IMR-90 (cell line): ENCODE measurements around the gene MYO3B. TPM values are rescaled to one million over a fixed set of nuclear protein-coding genes. Genes with fewer than 3 reads are reported as not detected.

ENCODE experiments used
- ATAC-seq: fragments of 200-7000 bp; cut with Tn5 transposase; 2 replicates; pipeline ENCODE4 v1.9.1; 2020; ENCODE audit warnings: low read depth, mild to moderate bottlenecking, moderate library complexity
- BruUV-seq: library from RNA; stranded (reverse); fragments of 400-500 nt; replicated peaks from 2 replicates; lab custom pipeline; 2021; lab: Mats Ljungman, UMichigan
- CTCF ChIA-PET: fragments of 300-600 bp; formaldehyde crosslinking; extraction: SDS; loops from one replicate; lab custom pipeline; 2021; ENCODE audit warnings: antibody characterized with exemption; lab: Yijun Ruan, JAX
- POLR2A ChIA-PET: fragments of 300-600 bp; sonication (Branson Sonifier 250); formaldehyde crosslinking; loops from one replicate; lab custom pipeline; 2022; ENCODE audit warnings: antibody characterized with exemption; ENCODE audit not compliant: unreplicated experiment; lab: Charles Lee
- DNase-seq: peaks from one replicate; pipeline ENCODE4 v3.0.0; 2013
- H2AFZ ChIP-seq: replicated peaks from 2 replicates; pipeline ENCODE3; 2013; ENCODE audit warnings: low read length, mild to moderate bottlenecking; ENCODE audit not compliant: poor library complexity
- H2AK5ac ChIP-seq: 2 replicates; pipeline ENCODE4 v1.6.1; 2013; ENCODE audit warnings: low read depth, low read length, inconsistent platforms
- H2AK9ac ChIP-seq: replicated peaks from 2 replicates; pipeline ENCODE3; 2013; ENCODE audit warnings: mild to moderate bottlenecking, low read depth, low read length, moderate library complexity; ENCODE audit not compliant: poor library complexity
- H2BK120ac ChIP-seq: 2 replicates; pipeline ENCODE4 v1.6.1; 2013; ENCODE audit warnings: low read depth, low read length, inconsistent platforms
- H2BK15ac ChIP-seq: 3 replicates; pipeline ENCODE4 v1.6.1; 2013; ENCODE audit warnings: low read depth, low read length, inconsistent platforms
- H2BK20ac ChIP-seq: 2 replicates; pipeline ENCODE4 v1.6.1; 2013; ENCODE audit warnings: low read depth, mild to moderate bottlenecking, inconsistent platforms, low read length, moderate library complexity
- H2BK5ac ChIP-seq: 2 replicates; pipeline ENCODE4 v1.6.1; 2013; ENCODE audit warnings: mild to moderate bottlenecking, low read depth, low read length, inconsistent platforms; ENCODE audit not compliant: poor library complexity, severe bottlenecking
- H3K14ac ChIP-seq: replicated peaks from 2 replicates; pipeline ENCODE4 v1.6.1; 2013; ENCODE audit warnings: low read depth, low read length, inconsistent platforms
- H3K18ac ChIP-seq: 2 replicates; pipeline ENCODE4 v1.6.1; 2013; ENCODE audit warnings: low read depth, low read length, control low read depth
- H3K23ac ChIP-seq: 2 replicates; pipeline ENCODE4 v1.6.1; 2013; ENCODE audit warnings: low read depth, low read length, inconsistent platforms
- H3K27ac ChIP-seq: 2 replicates; pipeline ENCODE4 v1.5.1; 2013; ENCODE audit warnings: mild to moderate bottlenecking, control low read depth, low read length; ENCODE audit not compliant: insufficient read depth
- H3K27me3 ChIP-seq: 2 replicates; pipeline ENCODE4 v1.6.1; 2013; ENCODE audit warnings: low read length; ENCODE audit not compliant: control insufficient read depth, insufficient read depth
- H3K36me3 ChIP-seq: 2 replicates; pipeline ENCODE4 v1.6.1; 2013; ENCODE audit warnings: low read length, mixed read lengths; ENCODE audit not compliant: control insufficient read depth, insufficient read depth
- H3K4ac ChIP-seq: 2 replicates; pipeline ENCODE4 v1.6.1; 2013; ENCODE audit warnings: low read depth, low read length, inconsistent platforms
- H3K4me1 ChIP-seq: 2 replicates; pipeline ENCODE4 v1.6.1; 2013; ENCODE audit warnings: low read length, mixed read lengths; ENCODE audit not compliant: control insufficient read depth, insufficient read depth
- H3K4me2 ChIP-seq: 2 replicates; pipeline ENCODE4 v1.6.1; 2013; ENCODE audit warnings: low read depth, mild to moderate bottlenecking, control low read depth, low read length, moderate library complexity
- H3K4me3 ChIP-seq: 2 replicates; pipeline ENCODE4 v1.5.1; 2013; ENCODE audit warnings: low read depth, mild to moderate bottlenecking, control low read depth, low read length, moderate library complexity; ENCODE audit not compliant: insufficient read depth
- H3K56ac ChIP-seq: 2 replicates; pipeline ENCODE4 v1.6.1; 2013; ENCODE audit warnings: low read length, inconsistent platforms; ENCODE audit not compliant: insufficient read depth; ENCODE audit errors: extremely low read depth
- H3K79me1 ChIP-seq, 2 experiments: 2 replicates each; pipeline ENCODE4 v1.6.1; 2013; ENCODE audit warnings: low read length in 2 of 2, inconsistent platforms in 1 of 2, low read depth in 1 of 2
- H3K9ac ChIP-seq: 2 replicates; pipeline ENCODE4 v1.6.1; 2013; ENCODE audit warnings: low read depth, low read length, control low read depth
- H3K9me1 ChIP-seq: 2 replicates; pipeline ENCODE4 v1.6.1; 2013; ENCODE audit warnings: low read length, inconsistent platforms; ENCODE audit not compliant: insufficient read depth
- H3K9me3 ChIP-seq: 2 replicates; pipeline ENCODE4 v1.6.1; 2013; ENCODE audit warnings: low read length; ENCODE audit not compliant: control insufficient read depth, insufficient read depth
- H4K20me1 ChIP-seq: 2 replicates; pipeline ENCODE4 v1.6.1; 2013; ENCODE audit warnings: low read length, inconsistent platforms; ENCODE audit not compliant: insufficient read depth
- H4K5ac ChIP-seq: 2 replicates; pipeline ENCODE4 v1.6.1; 2013; ENCODE audit warnings: mild to moderate bottlenecking, low read depth, low read length, control low read depth
- H4K8ac ChIP-seq, 2 experiments: 2 replicates each; pipeline ENCODE4 v1.6.1; 2013; ENCODE audit warnings: low read depth in 2 of 2, low read length in 2 of 2, control low read depth in 1 of 2, inconsistent platforms in 1 of 2
- H4K91ac ChIP-seq: 2 replicates; pipeline ENCODE4 v1.6.1; 2013; ENCODE audit warnings: low read depth, low read length, inconsistent platforms; ENCODE audit not compliant: insufficient read depth
- BHLHE40 ChIP-seq: fragments of 150-350 bp; IDR thresholded peaks from 2 replicates; pipeline ENCODE4 v1.6.1; 2016; ENCODE audit warnings: mild to moderate bottlenecking, low read depth, low read length
- CEBPB ChIP-seq: IDR thresholded peaks from 2 replicates; pipeline ENCODE4 v1.6.1; 2012; ENCODE audit warnings: low read depth, low read length, improper control_type of control experiment
- CHD1 ChIP-seq: IDR thresholded peaks from 2 replicates; pipeline ENCODE4 v1.6.1; 2012; ENCODE audit warnings: low read depth, low read length, improper control_type of control experiment
- CTCF ChIP-seq: conservative IDR thresholded peaks from 2 replicates; pipeline ENCODE4 v1.5.1; 2012; ENCODE audit warnings: mild to moderate bottlenecking, low read depth, low read length, improper control_type of control experiment
- ELK1 ChIP-seq: fragments of 150-350 bp; IDR thresholded peaks from 2 replicates; pipeline ENCODE4 v1.6.1; 2016; ENCODE audit warnings: low read depth, mild to moderate bottlenecking, low read length, moderate library complexity, borderline replicate concordance
- FOS ChIP-seq: fragments of 150-350 bp; IDR thresholded peaks from 2 replicates; pipeline ENCODE4 v1.6.1; 2016; ENCODE audit warnings: low read depth, low read length
- MAFK ChIP-seq: IDR thresholded peaks from 2 replicates; pipeline ENCODE4 v1.6.1; 2012; ENCODE audit warnings: low read depth, low read length, improper control_type of control experiment
- MAZ ChIP-seq: IDR thresholded peaks from 2 replicates; pipeline ENCODE4 v1.6.1; 2012; ENCODE audit warnings: low read depth, mild to moderate bottlenecking, low read length, improper control_type of control experiment, moderate library complexity, borderline replicate concordance
- MXI1 ChIP-seq: IDR thresholded peaks from 2 replicates; pipeline ENCODE4 v1.6.1; 2012; ENCODE audit warnings: low read depth, mild to moderate bottlenecking, low read length, moderate library complexity, borderline replicate concordance
- NFE2L2 ChIP-seq: fragments of 150-350 bp; IDR thresholded peaks from 2 replicates; pipeline ENCODE4 v1.6.1; 2016; ENCODE audit warnings: low read depth, mild to moderate bottlenecking, low read length
- POLR2A ChIP-seq: IDR thresholded peaks from 2 replicates; pipeline ENCODE4 v1.6.1; 2012; ENCODE audit warnings: mild to moderate bottlenecking, low read depth, low read length
- RAD21 ChIP-seq: IDR thresholded peaks from 2 replicates; pipeline ENCODE4 v1.6.1; 2012; ENCODE audit warnings: low read length, improper control_type of control experiment
- RCOR1 ChIP-seq: IDR thresholded peaks from 2 replicates; pipeline ENCODE4 v1.6.1; 2012; ENCODE audit warnings: mild to moderate bottlenecking, low read length, improper control_type of control experiment; ENCODE audit not compliant: insufficient replicate concordance
- RFX5 ChIP-seq: IDR thresholded peaks from 2 replicates; pipeline ENCODE4 v1.8.0; 2012; ENCODE audit warnings: low read depth, mild to moderate bottlenecking, low read length, moderate library complexity
- SMC3 ChIP-seq: fragments of 150-350 bp; IDR thresholded peaks from 2 replicates; pipeline ENCODE4 v1.6.1; 2016; ENCODE audit warnings: low read depth, mild to moderate bottlenecking, antibody characterized with exemption, low read length, moderate library complexity
- WGBS, 2 experiments: methylation state at CpG; one replicate each; pipeline versions ENCODE4 v1.1.5 to v1.1.7; 2013; ENCODE audit warnings: missing lambda C conversion rate in 2 of 2; ENCODE audit not compliant: insufficient read length in 1 of 2; ENCODE audit errors: extremely low coverage in 2 of 2; 5-methylcytosine and 5-hydroxymethylcytosine counted together
- dilution Hi-C: fragments of 300-500 bp; cut with HindIII; formaldehyde crosslinking; loops from one replicate; pipeline ENCODE4 v1.14.3; 2018; ENCODE audit warnings: low sequenced_read_pairs; ENCODE audit not compliant: unreplicated experiment
- in situ Hi-C: fragments of 300-500 bp; cut with MboI; formaldehyde crosslinking; loops from 3 replicates; pipeline ENCODE4 v1.14.3; 2019; ENCODE audit warnings: low sequenced_read_pairs, inconsistent platforms, mixed read lengths
- intact Hi-C: fragments of 100-400 bp; cut with micrococcal nuclease; formaldehyde crosslinking; loops from 2 replicates; pipeline ENCODE4 v1.10.0; 2022
- polyA plus RNA-seq, 3 experiments: library from polyadenylated mRNA; depleted of rRNA; stranded (reverse); fragments of >200 nt; gene quantifications; 2 replicates each; pipeline ENCODE4 v1.2.3, GENCODE V29; 2012; ENCODE audit warnings: low replicate concordance in 1 of 3
- total RNA-seq: library from RNA; depleted of rRNA; stranded (reverse); fragments of >200 nt; gene quantifications from 2 replicates; pipeline ENCODE4 v1.2.3, GENCODE V29; 2012
- TF ChIP-seq, protein P1 (sequence below): fragments of 150-350 bp; IDR thresholded peaks from 2 replicates; pipeline ENCODE4 v1.6.1; 2017; ENCODE audit warnings: mild to moderate bottlenecking, antibody characterized with exemption, low read length, low read depth

The MYO3B gene
- total and polyA plus RNA-seq, 2 of the 4 experiments (the other 2 are of a cell fraction) = 0.02 TPM; not detected in 1

DNA sequence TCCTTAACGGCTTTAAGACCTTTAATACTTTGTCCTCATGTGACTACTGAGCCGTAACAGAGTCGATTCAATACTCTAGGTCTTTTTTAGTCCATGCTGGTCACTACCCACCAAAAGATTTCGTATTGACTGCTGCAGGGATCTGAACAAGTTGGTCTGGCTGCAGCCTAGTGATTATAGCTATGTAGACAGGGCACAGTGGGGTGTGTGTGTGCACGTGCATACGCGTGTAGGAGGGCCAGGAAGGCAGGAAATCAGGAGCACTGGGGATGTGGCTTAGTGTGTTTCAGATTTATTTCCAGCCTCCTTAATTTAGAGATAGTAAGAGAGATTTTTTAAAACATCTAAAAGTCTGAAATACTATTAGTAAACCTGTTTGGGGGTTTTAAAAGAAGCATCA, 161.4 kb downstream of the MYO3B start:
- H3K36me3 ChIP-seq = no peaks in the 10 kb centered on the region
- H3K4me3 ChIP-seq = no peak overlapping the region
- no peak overlapping the region for H3K23ac ChIP-seq
- dilution Hi-C loops (no loop called here), intact Hi-C loops (no loop called here), in situ Hi-C loops (no loop called here)
- ATAC-seq (no peak), DNase-seq (no peak)
- POLR2A ChIA-PET = no interaction called here
- H3K4me1 ChIP-seq = no peaks in the 10 kb centered on the region
- H3K79me1 ChIP-seq = no peaks in the 10 kb centered on the region
- WGBS, 2 experiments = no CpG with 5 or more reads among the region's 7 CpGs
- TF ChIP-seq NFE2L2 (no peak), RFX5 (no peak), RAD21 (no peak), MXI1 (no peak), CEBPB (no peak), CHD1 (no peak), SMC3 (no peak), RCOR1 (no peak), BHLHE40 (no peak), ELK1 (no peak), POLR2A (no peak), MAFK (no peak), MAZ (no peak), CTCF (no peak), FOS (no peak)
- TF ChIP-seq, protein P1, sequence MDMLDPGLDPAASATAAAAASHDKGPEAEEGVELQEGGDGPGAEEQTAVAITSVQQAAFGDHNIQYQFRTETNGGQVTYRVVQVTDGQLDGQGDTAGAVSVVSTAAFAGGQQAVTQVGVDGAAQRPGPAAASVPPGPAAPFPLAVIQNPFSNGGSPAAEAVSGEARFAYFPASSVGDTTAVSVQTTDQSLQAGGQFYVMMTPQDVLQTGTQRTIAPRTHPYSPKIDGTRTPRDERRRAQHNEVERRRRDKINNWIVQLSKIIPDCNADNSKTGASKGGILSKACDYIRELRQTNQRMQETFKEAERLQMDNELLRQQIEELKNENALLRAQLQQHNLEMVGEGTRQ = no peak
- no TSS peak for BruUV-seq
- no peaks in the 10 kb centered on the region for H4K20me1 ChIP-seq
- no peak overlapping the region for H2AK9ac ChIP-seq
- H4K8ac ChIP-seq = no peak overlapping the region
- no peak overlapping the region for H2BK15ac ChIP-seq
- no peak overlapping the region for H3K56ac ChIP-seq
- no peak overlapping the region for H2BK20ac ChIP-seq
- no peak overlapping the region for H3K14ac ChIP-seq
- H2AK5ac ChIP-seq = no peak overlapping the region
- no peaks in the 10 kb centered on the region for H3K9me3 ChIP-seq
- H3K4ac ChIP-seq = no peak overlapping the region
- CTCF ChIA-PET = interaction anchor here (1.5 kb wide), 1 partner anchor 23 kb away, joined by 4 read pairs; no protein-coding TSS in a partner anchor
- no peak overlapping the region for H4K5ac ChIP-seq
- no peak overlapping the region for H3K9ac ChIP-seq
- H2BK5ac ChIP-seq = no peak overlapping the region
- no peak overlapping the region for H3K4me2 ChIP-seq
- H3K9me1 ChIP-seq = no peaks in the 10 kb centered on the region
- no peak overlapping the region for H2AFZ ChIP-seq
- H3K27me3 ChIP-seq = no peaks in the 10 kb centered on the region; the same call in 1 of the 2 replicates
- H4K91ac ChIP-seq = no peak overlapping the region
- H2BK120ac ChIP-seq = no peak overlapping the region
- H3K18ac ChIP-seq = no peak overlapping the region
- H3K27ac ChIP-seq = no peak overlapping the region
